Fibroblast of mammary gland (primary cell): ENCODE data around the gene TMEM255A.

Experiments
- DNase-seq: peaks from one replicate; pipeline ENCODE4 v3.0.0-alpha.2; 2010; ENCODE audit warnings: low read depth
- H3K4me3 ChIP-seq: 2 replicates; pipeline ENCODE4 v1.5.1; 2011; ENCODE audit warnings: low read depth, mild to moderate bottlenecking, low read length, moderate library complexity; ENCODE audit not compliant: control insufficient read depth
- CTCF ChIP-seq: conservative IDR thresholded peaks from 2 replicates; pipeline ENCODE4 v1.5.1; 2011; ENCODE audit warnings: low read depth, low read length, inconsistent platforms; ENCODE audit not compliant: control insufficient read depth, insufficient read depth

Gene TMEM255A

GRCh38 chrX:120238933-120239332 is 72.3 kb downstream of the TMEM255A start:
- no peak for DNase-seq
- H3K4me3 ChIP-seq = no peak overlapping the region
- no peak for TF ChIP-seq CTCF

GRCh38 chrX:120236687-120237479 is 74.4 kb downstream of the TMEM255A start:
- no peak overlapping the region for H3K4me3 ChIP-seq
- DNase-seq = no peak
- TF ChIP-seq CTCF = no peak

GRCh38 chrX:120235284-120235683 is 76.0 kb downstream of the TMEM255A start:
- DNase-seq = no peak
- TF ChIP-seq CTCF = no peak
- no peak overlapping the region for H3K4me3 ChIP-seq

- no peak for TF ChIP-seq CTCF
- H3K4me3 ChIP-seq = no peak overlapping the region
- DNase-seq = no peak
Observed at GRCh38 chrX:120228187-120228908, 82.9 kb downstream of the TMEM255A start.

- DNase-seq = no peak
- TF ChIP-seq CTCF = no peak
- no peak overlapping the region for H3K4me3 ChIP-seq
Observed at GRCh38 chrX:120224388-120224787, 86.9 kb downstream of the TMEM255A start.

GRCh38 chrX:120223374-120223773 is 87.9 kb downstream of the TMEM255A start:
- no peak for DNase-seq
- TF ChIP-seq CTCF = no peak
- H3K4me3 ChIP-seq = no peak overlapping the region
